Right hindlimb (tissue), 1 donor: ENCODE measurements around the gene C1orf210.

Experiments
- DNase-seq: peaks from one replicate; pipeline ENCODE4 v3.0.0-alpha.2; 2018

The C1orf210 gene

DNA sequence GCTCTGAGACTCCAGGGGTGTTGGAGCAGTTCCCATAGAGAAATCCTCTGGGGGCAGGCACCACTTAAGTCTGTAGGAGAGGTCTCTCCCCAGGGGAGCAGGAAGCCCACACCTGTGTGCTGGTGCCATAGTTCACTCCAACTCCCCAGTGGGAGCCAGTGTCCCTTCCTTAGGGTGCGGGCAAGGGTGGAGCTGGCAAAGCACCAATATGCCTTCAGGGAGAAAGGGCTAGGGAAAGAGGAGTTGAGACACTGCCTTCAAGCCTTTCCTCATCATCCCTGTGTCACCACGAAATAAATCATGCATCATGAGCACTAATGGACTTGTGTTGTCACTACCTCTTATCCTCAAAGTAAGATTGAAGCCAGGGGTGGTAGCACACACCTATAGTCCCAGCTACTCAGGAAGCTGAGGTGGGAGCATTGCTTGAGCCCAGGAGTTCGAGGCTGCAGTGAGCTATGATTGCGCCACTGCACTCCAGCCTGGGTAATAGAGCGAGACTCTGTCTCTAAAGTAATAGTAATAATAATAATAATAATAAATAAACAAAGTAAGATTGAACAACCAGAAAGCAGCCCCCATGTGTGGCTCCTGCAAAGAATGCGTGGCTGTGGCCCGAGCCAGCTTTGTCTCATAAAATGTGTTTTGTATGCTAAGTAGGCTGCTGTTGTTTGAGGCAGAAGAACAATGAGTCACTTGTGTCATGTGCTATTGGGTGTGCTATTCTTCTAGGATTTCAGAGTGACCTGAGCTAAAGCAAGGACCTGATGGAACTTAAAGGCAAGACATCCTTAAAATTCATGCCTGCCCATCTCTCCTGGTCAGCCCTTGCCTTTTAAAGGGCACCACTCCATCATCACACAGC lies 8.7 kb upstream of the C1orf210 start:
- no peak for DNase-seq

DNA sequence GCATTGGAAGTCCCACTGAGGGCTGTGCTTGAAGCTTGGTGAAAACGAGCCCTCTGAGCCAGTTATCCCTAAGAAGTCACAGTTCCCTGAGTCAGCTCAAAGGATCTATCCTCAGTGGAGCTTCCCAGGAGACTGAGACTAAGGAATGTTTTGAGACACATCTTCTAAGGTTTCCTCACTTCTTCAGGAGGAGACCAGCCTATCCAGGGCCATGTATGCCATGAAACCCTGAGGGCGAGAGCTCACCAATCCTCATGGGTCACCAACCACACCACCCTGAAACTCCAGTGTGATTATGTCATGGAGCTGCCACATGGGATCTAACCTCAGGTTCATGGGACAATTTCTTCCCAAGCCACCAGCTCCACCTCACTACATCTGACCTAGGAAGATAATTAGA lies 7.8 kb upstream of the C1orf210 start:
- DNase-seq, result no peak

- DNase-seq, result no peak
These were observed 7.3 kb upstream of the C1orf210 start for GRCh38 chr1:43292679-43293078.

GRCh38 chr1:43292216-43292615 lies 6.8 kb upstream of the C1orf210 start:
- no peak for DNase-seq

DNA sequence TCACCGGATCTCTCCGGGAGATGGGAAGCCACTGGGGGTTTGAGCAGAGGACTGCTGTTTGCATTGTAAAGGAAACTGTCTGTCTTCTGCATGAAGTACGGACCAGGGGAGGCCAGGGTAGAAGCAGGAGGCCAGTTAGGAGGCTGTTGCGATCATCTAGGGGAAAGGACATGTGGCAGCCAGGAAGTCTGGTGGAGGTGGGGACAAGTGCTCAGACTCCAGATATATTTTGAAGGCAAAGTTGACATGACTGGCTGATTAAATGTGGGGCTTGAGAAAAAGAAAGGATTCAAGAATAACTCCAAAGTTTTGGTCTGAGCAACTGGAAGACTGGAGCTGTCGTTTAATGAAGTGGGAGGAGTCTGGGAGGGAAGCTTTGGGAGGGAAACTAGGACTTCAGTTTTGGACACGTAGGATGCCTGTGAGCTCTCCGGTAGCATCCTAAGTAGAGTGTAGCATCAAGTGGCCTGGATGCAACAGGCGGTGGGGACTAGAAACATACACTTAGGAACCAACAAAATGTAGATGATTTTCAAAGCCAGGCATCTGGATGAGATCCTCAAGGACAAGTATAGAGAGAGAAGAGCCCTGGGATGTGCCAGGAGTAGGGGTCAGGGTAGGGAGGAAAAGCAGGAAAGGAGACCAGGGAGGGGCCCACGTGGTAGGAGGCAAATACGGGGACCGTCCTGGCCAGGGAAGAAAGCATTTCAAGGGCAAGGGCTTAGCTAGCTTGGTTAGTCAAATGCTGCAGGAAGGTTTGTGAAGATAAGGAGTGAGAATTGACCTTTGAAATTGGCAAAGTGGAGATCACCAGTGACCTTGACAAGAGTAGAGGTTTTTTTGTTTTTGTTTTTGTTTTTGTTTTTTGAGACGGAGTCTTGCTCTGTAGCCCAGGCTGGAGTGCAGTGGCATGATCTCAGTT lies 3.7 kb upstream of the C1orf210 start:
- no peak for DNase-seq

DNA sequence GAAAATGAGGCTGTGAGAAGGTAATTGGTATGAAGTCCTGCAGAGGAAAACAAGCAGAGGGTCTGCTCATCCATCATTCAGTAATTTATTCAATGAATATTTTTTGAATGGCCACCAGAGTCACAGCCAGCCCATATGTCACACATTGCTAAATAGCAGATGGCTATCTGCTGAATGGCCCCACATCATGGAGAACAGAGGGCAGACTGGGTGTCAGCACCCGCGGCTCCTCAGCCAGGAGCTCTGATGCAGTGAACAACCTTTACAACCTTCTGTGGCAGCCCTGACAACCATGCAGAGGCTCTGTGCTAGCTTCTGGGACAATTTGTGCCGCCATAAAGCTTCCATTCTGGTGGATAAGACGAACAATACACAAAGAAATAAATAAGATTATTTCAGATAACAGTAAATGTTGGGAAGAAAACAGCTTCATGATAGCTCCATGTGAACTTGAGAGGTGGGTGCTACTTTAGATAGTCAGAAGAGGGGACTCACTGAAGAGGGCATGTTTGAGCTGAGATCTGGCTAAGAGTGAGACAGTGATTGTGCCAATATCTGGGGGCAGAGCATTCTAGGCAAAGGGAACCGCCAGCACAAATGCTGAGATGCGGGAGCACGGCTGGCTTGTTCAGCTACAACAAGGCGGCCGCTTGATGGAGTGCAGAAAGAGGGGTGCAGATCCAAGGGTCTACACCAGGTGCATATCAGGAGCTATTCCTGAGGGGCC lies 2.8 kb upstream of the C1orf210 start:
- DNase-seq, result no peak

GRCh38 chr1:43286533-43286932 lies 1.2 kb upstream of the C1orf210 start:
- DNase-seq, result peak; percentile 0

- peak; percentile 5 for DNase-seq
These were observed 734 bp upstream of the C1orf210 start for GRCh38 chr1:43286115-43286514.

- DNase-seq, result no peak
These were observed 753 bp downstream of the C1orf210 start for GRCh38 chr1:43284546-43285110.

DNA sequence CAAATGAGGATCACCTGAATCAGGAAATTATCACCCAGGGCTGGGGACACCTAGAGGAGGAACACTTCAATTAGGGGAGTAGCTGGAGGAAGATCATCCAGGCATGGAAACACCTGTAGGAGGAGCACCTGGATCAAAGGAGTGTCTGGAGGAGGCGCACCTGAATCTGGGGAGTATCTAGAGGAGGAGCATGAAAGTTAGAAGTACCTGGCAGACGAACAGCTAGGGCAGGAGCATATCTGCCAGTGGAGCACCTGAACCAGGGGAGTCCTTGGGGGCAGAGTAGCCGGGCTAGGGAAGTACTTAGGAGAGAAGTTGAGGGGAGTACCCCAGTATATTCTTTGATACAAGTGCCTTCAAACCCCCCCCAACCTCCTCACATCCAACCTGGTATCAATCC lies 1.3 kb downstream of the C1orf210 start:
- DNase-seq, result no peak

- no peak for DNase-seq
These were observed 2.9 kb downstream of the C1orf210 start for GRCh38 chr1:43282220-43283195.

DNA sequence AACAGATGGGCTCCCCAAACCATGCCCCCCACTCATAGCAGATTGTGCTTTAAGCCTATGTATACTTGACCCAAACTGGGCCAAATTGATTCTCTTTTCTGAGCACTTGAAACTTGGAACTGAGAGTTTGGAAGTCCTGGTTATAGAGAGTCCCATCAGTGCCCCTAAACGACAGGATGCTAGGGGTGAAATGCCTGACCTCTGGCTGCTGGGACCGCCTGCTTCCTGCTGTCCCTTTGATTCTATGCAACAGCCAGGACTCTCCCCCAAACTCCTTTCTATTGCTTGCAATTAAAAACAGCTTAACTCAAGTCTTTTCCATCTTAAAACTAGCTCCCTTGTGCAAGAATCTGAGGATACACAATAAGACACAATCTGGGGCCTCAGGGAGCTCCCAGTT lies 4.7 kb downstream of the C1orf210 start:
- no peak for DNase-seq

DNA sequence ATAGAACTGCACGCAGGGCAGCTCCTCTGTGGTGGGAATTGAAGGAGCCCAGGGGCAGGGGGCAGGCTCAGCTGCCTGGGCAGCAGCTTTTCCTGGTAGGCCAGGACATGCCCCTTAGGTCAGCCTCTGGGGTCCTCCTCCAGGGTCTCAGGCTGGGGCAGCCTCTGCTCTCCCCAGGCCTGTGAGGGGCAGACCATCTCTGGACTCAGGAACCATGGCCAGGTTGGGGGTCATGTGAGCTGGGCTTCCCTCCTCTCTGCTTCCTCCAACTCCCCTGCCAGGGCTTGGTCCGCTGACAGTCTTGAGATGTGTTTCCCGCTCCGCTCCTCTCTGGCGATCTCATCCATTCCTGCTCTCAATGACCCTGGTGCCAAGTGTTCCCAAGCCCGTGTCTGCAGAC lies 5.7 kb downstream of the C1orf210 start:
- no peak for DNase-seq

DNA sequence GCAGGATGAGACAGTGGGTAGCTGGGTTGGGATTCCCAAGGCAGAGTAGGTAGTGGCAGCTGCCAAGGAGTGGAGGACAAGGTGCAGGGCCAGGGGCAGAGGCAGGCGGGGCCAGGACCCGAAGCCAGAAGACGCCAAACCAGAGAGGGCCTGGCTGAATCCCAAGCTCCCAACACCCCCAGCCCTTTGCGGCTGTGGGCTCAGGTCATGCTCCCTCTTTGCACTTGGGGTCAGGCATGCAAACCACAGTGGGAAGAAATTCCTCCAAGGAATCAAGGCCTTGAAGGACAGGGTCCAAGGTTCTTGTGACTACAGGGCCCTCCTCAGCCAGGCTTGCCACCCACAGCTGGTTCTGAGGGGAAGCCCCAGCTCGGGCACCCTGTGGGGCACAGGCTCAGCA lies 6.2 kb downstream of the C1orf210 start:
- DNase-seq, result no peak

DNA sequence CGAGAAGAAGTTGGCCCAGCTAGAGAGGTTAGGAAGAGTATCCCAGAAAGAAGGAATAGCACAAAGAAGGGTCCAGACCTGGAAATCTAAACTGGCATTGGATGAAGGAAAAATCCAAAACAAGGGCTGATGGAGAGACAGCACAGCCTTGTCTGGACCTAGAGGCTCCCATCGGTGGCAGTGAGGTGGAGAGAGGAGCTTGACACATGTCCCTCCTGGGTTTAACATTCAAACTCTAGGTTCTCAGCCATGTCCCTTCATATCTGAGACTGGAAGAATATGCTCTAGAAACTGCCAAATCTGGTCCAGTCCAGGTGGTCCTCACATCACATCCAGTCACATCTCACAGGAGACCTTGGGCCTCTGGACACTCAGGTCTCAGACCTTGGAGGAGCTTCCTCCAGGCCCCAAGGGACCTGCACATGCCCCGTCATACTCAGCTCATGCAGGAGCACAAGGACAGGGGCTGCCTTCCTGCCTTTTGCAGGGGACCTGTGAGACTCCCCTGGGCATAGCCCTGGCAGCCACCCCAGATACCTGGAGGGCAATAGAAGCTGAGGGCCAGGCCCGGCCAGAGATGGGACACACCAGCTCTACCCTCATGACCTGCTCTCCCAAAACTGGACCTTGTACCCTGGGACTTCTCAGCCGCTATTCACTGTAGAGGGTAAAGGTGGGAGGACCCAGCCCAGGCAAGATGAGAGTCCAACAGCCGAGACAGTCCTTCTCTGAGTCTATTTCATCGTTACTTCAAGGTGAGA lies 8.1 kb downstream of the C1orf210 start:
- no peak for DNase-seq

- no peak for DNase-seq
These were observed 8.7 kb downstream of the C1orf210 start for GRCh38 chr1:43276673-43277072.

DNA sequence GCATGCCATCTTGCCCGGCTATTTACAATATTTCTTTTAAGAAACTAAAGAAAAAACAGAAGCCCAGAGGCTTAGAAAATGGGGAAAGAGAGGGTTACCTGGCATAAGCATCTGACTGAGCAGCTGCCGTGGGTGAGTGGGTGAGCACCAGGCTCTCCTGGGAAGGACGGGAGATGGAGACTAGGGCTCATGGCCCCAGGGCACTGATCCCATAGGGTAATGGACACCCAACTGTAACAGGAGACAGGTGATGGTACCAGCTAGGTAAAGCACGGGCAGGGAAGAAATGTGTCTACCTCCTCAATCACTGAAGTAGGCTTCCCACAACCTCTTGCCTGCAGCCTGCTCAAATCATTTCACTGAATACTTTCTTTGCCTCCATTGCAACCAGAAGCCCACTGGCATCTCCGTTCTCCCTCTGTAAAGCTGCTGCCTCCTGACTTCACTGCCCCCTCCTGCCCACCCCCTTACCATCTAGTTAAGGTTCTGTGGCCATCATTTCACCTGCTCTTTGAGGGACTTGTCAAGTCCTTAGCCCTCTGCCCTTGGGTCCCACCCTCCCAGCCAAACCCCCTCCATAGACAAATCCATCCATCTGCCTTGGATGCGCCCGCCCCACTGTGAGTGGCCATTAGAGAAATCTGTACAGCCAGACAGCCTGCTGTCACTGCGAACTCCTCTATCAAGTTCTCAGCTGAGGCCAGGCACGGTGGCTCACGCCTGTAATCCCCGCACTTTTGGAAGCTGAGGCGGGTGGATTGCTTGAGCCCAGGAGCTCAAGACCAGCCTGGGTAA lies 9.4 kb downstream of the C1orf210 start:
- DNase-seq, result no peak

- no peak for DNase-seq
These were observed 10.6 kb downstream of the C1orf210 start for GRCh38 chr1:43274804-43275180.

- no peak for DNase-seq
These were observed 11.1 kb downstream of the C1orf210 start for GRCh38 chr1:43274125-43274803.
